Measurements from ENCODE around the gene RERGL.

DNA sequence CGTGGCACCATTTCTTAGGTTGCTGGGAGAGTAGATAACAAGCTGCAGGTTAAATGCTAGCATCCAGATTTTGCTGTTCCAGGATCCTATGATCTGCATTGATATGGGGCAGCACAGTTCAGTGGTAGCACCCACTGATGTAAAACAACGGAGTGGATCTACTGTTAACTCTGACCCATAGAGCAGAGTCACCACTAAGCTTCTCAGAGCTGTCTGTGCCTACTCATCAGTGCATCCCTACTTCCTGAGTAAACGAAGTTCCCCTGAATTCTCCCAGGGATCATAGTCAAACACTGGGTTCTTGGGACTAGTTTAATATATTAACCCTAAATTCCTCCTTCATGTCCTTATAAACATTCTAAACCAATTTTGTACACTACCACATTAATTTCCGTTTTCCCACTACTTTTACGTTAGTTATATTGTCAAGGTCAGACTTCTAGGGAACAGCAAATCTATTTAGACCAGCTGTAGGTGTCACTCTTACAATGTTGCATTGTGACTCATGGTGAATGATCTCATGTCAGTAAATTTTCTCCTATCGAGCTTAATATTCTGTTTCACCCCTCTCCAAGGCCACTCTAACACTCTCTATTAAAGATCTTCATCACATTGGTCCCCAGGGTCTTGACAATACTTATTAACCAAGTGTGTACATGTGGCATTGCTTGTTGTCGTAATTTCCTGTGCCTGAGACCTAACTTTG is 10.3 kb downstream of the RERGL start:
- TF ChIP-seq CTCF (IDR thresholded peaks at IDR 0.05; ENCODE audit: low read depth, low read length, poor library complexity, severe bottlenecking) (no peak), EZH2phosphoT487 (IDR thresholded peaks at IDR 0.05; ENCODE audit: borderline replicate concordance, low read length) (no peak)
